ENCODE results near the gene TEN1. TPM values are rescaled to one million over a fixed set of nuclear protein-coding genes. Genes with fewer than 3 reads are reported as not detected.
"Not testable (repeated sequence)": the region's sequence is repeated elsewhere in the genome, so short reads cannot be mapped to it uniquely, and the experiment has no call there.

Gene TEN1
- total RNA-seq, 1 donor from 2014 or later, result 10.9 TPM

DNA sequence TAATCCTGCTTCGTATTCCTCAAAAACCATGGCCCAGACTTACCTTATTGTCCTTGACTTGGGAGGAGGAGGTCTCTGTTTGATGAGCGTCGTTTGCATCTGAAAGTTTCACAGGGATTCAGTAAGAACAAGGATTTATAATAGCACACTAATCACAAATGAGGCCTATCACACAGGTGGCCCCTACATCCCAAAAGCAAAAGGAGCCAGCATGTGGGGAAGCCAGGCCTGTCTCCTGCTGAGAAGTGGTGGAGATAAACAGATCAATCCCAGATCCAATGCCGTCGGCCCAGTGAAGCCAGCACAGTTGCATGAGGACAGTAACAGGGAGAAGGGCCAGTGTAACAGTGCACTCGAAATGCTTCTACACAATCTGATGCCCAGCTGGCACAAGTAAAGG lies 61.3 kb downstream of the TEN1 start:
- intact Hi-C loops (cut with DNase I), result no loop called here

GRCh38 chr17:76042868-76043267 lies 63.8 kb downstream of the TEN1 start:
- H3K9me3 ChIP-seq; ATAC-seq; DNase-seq; H3K27ac ChIP-seq; H3K27me3 ChIP-seq; H3K4me3 ChIP-seq; intact Hi-C loops (cut with DNase I); H3K4me1 ChIP-seq: not testable (repeated sequence)
- H3K36me3 ChIP-seq, result peaks cover 100% of the 10 kb centered on the region

More for the DNA sequence above, 61.3 kb downstream of the TEN1 start:
- no peaks in the 10 kb centered on the region for H3K4me1 ChIP-seq
- peaks cover 77% of the 10 kb centered on the region for H3K36me3 ChIP-seq
- no peak for ATAC-seq
- DNase-seq, result no peak
- no peak overlapping the region for H3K4me3 ChIP-seq
- H3K27ac ChIP-seq, result no peak overlapping the region
- TF ChIP-seq, protein P1, sequence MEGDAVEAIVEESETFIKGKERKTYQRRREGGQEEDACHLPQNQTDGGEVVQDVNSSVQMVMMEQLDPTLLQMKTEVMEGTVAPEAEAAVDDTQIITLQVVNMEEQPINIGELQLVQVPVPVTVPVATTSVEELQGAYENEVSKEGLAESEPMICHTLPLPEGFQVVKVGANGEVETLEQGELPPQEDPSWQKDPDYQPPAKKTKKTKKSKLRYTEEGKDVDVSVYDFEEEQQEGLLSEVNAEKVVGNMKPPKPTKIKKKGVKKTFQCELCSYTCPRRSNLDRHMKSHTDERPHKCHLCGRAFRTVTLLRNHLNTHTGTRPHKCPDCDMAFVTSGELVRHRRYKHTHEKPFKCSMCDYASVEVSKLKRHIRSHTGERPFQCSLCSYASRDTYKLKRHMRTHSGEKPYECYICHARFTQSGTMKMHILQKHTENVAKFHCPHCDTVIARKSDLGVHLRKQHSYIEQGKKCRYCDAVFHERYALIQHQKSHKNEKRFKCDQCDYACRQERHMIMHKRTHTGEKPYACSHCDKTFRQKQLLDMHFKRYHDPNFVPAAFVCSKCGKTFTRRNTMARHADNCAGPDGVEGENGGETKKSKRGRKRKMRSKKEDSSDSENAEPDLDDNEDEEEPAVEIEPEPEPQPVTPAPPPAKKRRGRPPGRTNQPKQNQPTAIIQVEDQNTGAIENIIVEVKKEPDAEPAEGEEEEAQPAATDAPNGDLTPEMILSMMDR (IDR thresholded peaks at IDR 0.05), result no peak
- no peaks in the 10 kb centered on the region for H3K9me3 ChIP-seq
- H3K27me3 ChIP-seq, result no peaks in the 10 kb centered on the region

DNA sequence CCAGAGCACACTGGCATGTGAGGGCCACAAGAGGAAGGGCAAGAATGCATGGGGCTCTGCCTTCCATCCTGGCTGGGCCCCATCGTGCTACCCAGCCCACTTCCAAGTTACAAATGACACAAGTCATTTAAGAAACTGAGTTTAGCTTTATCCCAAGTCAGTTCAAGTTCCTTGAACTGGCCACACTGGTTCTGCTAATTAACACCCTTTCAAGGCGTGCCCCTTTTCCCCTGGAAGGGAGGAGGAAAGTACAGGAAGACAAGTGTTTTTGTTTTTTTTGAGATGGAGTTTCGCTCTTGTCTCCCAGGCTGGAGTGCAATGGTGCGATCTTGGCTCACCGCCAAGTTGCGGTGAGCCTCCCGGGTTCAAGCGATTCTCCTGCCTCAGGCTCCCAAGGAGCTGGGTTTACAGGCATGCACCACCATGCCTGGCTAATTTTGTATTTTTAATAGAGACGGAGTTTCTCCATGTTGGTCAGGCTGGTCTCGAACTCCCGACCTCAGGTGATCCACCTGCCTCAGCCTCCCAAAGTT lies 65.5 kb downstream of the TEN1 start:
- intact Hi-C loops (cut with DNase I); H3K27ac ChIP-seq; ATAC-seq; H3K27me3 ChIP-seq; H3K9me3 ChIP-seq; H3K4me1 ChIP-seq; H3K4me3 ChIP-seq; DNase-seq: not testable (repeated sequence)
- peaks cover 100% of the 10 kb centered on the region for H3K36me3 ChIP-seq

DNA sequence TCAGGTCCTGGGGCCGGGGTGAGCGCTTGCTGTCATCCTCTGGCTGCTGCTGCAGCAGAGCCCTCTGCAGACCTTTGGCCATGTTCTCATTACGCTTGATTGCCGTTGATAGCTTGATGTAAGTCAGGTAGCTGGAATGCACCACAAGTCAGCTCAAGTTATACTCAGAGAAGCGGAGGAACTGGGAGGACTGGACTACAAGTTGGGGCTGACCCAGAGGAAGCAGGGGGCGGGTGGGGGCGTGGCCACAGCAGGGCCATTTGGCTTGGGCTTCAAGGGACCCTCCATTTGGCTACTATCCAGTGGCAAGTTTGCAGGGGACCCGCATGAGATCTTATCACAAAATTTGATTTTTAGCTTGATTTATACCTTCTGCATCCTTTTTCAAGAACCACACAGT lies 67.0 kb downstream of the TEN1 start:
- ATAC-seq, result no peak

GRCh38 chr17:76048025-76048605 lies 69.1 kb downstream of the TEN1 start:
- peak; percentile 19 for DNase-seq
- no peaks in the 10 kb centered on the region for H3K27me3 ChIP-seq
- no peaks in the 10 kb centered on the region for H3K9me3 ChIP-seq
- no peak overlapping the region for H3K27ac ChIP-seq
- ATAC-seq, result no peak
- intact Hi-C loops (cut with DNase I), result no loop called here
- TF ChIP-seq, protein P1 (IDR thresholded peaks at IDR 0.05), result no peak
- H3K4me3 ChIP-seq, result no peak overlapping the region
- peaks cover 94% of the 10 kb centered on the region for H3K36me3 ChIP-seq
- H3K4me1 ChIP-seq, result peaks cover 11% of the 10 kb centered on the region

More for the DNA sequence above, 67.0 kb downstream of the TEN1 start:
- Histone ChIP-seq H3K9me3 (no peaks in the 10 kb centered on the region), H3K4me1 (peaks cover 11% of the 10 kb centered on the region), H3K4me3 (no peak overlapping the region), H3K27ac (no peak overlapping the region), H3K36me3 (peaks cover 100% of the 10 kb centered on the region), H3K27me3 (no peaks in the 10 kb centered on the region)
- TF ChIP-seq, protein P1 (IDR thresholded peaks at IDR 0.05), result no peak
- intact Hi-C loops (cut with DNase I), result no loop called here
- no peak for DNase-seq

- H3K36me3 ChIP-seq, result peaks cover 94% of the 10 kb centered on the region
Observed at GRCh38 chr17:76048711-76049110, 69.7 kb downstream of the TEN1 start.

More at GRCh38 chr17:76048711-76049110, 69.7 kb downstream of the TEN1 start:
- DNase-seq, result no peak
- H3K27ac ChIP-seq, result no peak overlapping the region
- ATAC-seq, result no peak
- peaks cover 12% of the 10 kb centered on the region for H3K4me1 ChIP-seq
- intact Hi-C loops (cut with DNase I), result no loop called here
- no peaks in the 10 kb centered on the region for H3K27me3 ChIP-seq
- H3K9me3 ChIP-seq, result no peaks in the 10 kb centered on the region
- TF ChIP-seq, protein P1 (IDR thresholded peaks at IDR 0.05), result no peak
- H3K4me3 ChIP-seq, result no peak overlapping the region

Data from upper lobe of right lung (tissue), 1 donor.